A549 (cell line): ENCODE measurements around the gene PHACTR4. TPM values are rescaled to one million over a fixed set of nuclear protein-coding genes. Genes with fewer than 3 reads are reported as not detected.

Source experiments
- ATAC-seq, 2 experiments: fragments of 200-7000 bp in 1 of 2; fragments of >200 bp in 1 of 2; cut with Nextera tagmentation in 1 of 2; cut with Tn5 transposase in 1 of 2; 3 replicates each; pipeline versions ENCODE4 v1.8.0 to v1.9.1; 2018 to 2020; ENCODE audit warnings: mild to moderate bottlenecking in 1 of 2, moderate library complexity in 1 of 2
- CTCF ChIA-PET: fragments of 300-600 bp; sonication (Branson Sonifier 250); formaldehyde crosslinking; extraction: SDS; loops from one replicate; lab custom pipeline; 2021; ENCODE audit warnings: antibody characterized with exemption, inconsistent platforms; lab: Yijun Ruan, JAX
- POLR2A ChIA-PET: fragments of 350-600 bp; formaldehyde crosslinking; extraction: SDS; loops from one replicate; lab custom pipeline; 2021; ENCODE audit warnings: antibody characterized with exemption, inconsistent platforms; lab: Yijun Ruan, JAX
- DNase-seq, 2 experiments: peaks; one replicate each; pipeline versions ENCODE4 v3.0.0 to v3.0.0-alpha.2; 2011 to 2016; ENCODE audit warnings: low read depth in 1 of 2, low spot score in 1 of 2
- FAIRE-seq: peaks from 2 replicates; lab custom pipeline; 2011; peaks lifted over from hg19 to GRCh38; lab: Jason Lieb, UNC
- H3K27ac ChIP-seq, 2 experiments: fragments of >200 bp; sonication (Bioruptor Twin); formaldehyde crosslinking; 3 replicates each; pipeline ENCODE4 v1.5.1; 2016 to 2017
- H3K4me1 ChIP-seq: fragments of >200 bp; sonication (Bioruptor Twin); formaldehyde crosslinking; 3 replicates; pipeline ENCODE4 v1.6.1; 2016
- H3K4me2 ChIP-seq: fragments of >200 bp; sonication (Bioruptor Twin); formaldehyde crosslinking; 3 replicates; pipeline ENCODE4 v1.6.1; 2016
- H3K4me3 ChIP-seq: fragments of >200 bp; sonication (Bioruptor Twin); formaldehyde crosslinking; 3 replicates; pipeline ENCODE4 v1.5.1; 2016
- H3K9me3 ChIP-seq: fragments of >200 bp; sonication (Bioruptor Twin); formaldehyde crosslinking; 3 replicates; pipeline ENCODE4 v1.6.1; 2016
- BCL3 ChIP-seq: fragments of >200 bp; sonication (Bioruptor Twin); formaldehyde crosslinking; IDR thresholded peaks from 3 replicates; pipeline ENCODE4 v1.6.1; 2016
- CBX2 ChIP-seq: fragments of 200-600 bp; sonication (generic); IDR thresholded peaks from 2 replicates; pipeline ENCODE4 v1.6.1; 2016; ENCODE audit warnings: low read depth, mild to moderate bottlenecking, borderline replicate concordance
- CBX8 ChIP-seq: fragments of 200-600 bp; sonication (generic); IDR thresholded peaks from 2 replicates; pipeline ENCODE4 v1.6.1; 2016
- CEBPB ChIP-seq, 2 experiments: fragments of >200 bp in 1 of 2; sonication (Bioruptor Twin) in 1 of 2; formaldehyde crosslinking in 1 of 2; IDR thresholded peaks; 2 replicates each; pipeline ENCODE4 v1.6.1; 2012 to 2016
- CHD4 ChIP-seq: fragments of 200-600 bp; sonication (generic); IDR thresholded peaks from 2 replicates; pipeline ENCODE4 v1.6.1; 2016; ENCODE audit warnings: antibody characterized with exemption, mild to moderate bottlenecking, borderline replicate concordance
- EHF ChIP-seq: fragments of 250-450 bp; sonication (Bioruptor Pico); IDR thresholded peaks from 2 replicates; pipeline ENCODE4 v1.5.0; 2020; ENCODE audit warnings: mild to moderate bottlenecking
- ESRRA ChIP-seq: fragments of 150-350 bp; IDR thresholded peaks from 2 replicates; pipeline ENCODE4 v1.6.1; 2014; ENCODE audit warnings: mild to moderate bottlenecking, low read length, borderline replicate concordance
- FOSL2 ChIP-seq, 2 experiments: fragments of 450-650 bp in 1 of 2; fragments of >200 bp in 1 of 2; sonication (Bioruptor Twin) in 1 of 2; formaldehyde crosslinking; IDR thresholded peaks; 2 replicates each; pipeline versions ENCODE4 v1.5.0 to v1.6.1; 2016 to 2020; ENCODE audit warnings: mild to moderate bottlenecking in 1 of 2, moderate library complexity in 1 of 2
- GATA3 ChIP-seq: IDR thresholded peaks from 2 replicates; pipeline ENCODE4 v1.6.1; 2012; ENCODE audit warnings: borderline replicate concordance
- HMGXB4 ChIP-seq: fragments of 250-450 bp; sonication (Bioruptor Pico); IDR thresholded peaks from 2 replicates; pipeline ENCODE4 v1.5.0; 2021; ENCODE audit warnings: mild to moderate bottlenecking, moderate library complexity, borderline replicate concordance
- JUN ChIP-seq, 2 experiments: fragments of >200 bp; sonication (Bioruptor Twin); formaldehyde crosslinking; IDR thresholded peaks; 2 replicates in 1 of 2; 3 replicates in 1 of 2; pipeline ENCODE4 v1.6.1; 2016 to 2017
- JUNB ChIP-seq: fragments of >200 bp; sonication (Bioruptor Twin); formaldehyde crosslinking; IDR thresholded peaks from 2 replicates; pipeline ENCODE4 v1.6.1; 2016
- KDM1A ChIP-seq: fragments of 200-600 bp; sonication (generic); IDR thresholded peaks from 2 replicates; pipeline ENCODE4 v1.6.1; 2016; ENCODE audit warnings: low read depth, mild to moderate bottlenecking
- MYC ChIP-seq: IDR thresholded peaks from 2 replicates; pipeline ENCODE4 v1.6.1; 2012; ENCODE audit warnings: mild to moderate bottlenecking, inconsistent platforms, low read length, improper control_type of control experiment, borderline replicate concordance
- NR3C1 ChIP-seq: fragments of >200 bp; sonication (Bioruptor Twin); formaldehyde crosslinking; IDR thresholded peaks from 3 replicates; pipeline ENCODE4 v1.6.1; 2017
- PHF8 ChIP-seq: fragments of 200-600 bp; sonication (generic); IDR thresholded peaks from 2 replicates; pipeline ENCODE4 v1.6.1; 2016; ENCODE audit warnings: low read depth, mild to moderate bottlenecking, antibody characterized with exemption, moderate library complexity, borderline replicate concordance
- RFX5 ChIP-seq: fragments of 450-650 bp; IDR thresholded peaks from 2 replicates; pipeline ENCODE4 v1.7.1; 2014; ENCODE audit warnings: antibody characterized with exemption, mild to moderate bottlenecking, moderate library complexity
- RNF2 ChIP-seq: fragments of 200-600 bp; sonication (generic); IDR thresholded peaks from 2 replicates; pipeline ENCODE4 v1.6.1; 2016; ENCODE audit warnings: low read depth, mild to moderate bottlenecking, antibody characterized with exemption, moderate library complexity, borderline replicate concordance
- SMC3 ChIP-seq: fragments of >200 bp; sonication (Bioruptor Twin); formaldehyde crosslinking; IDR thresholded peaks from 3 replicates; pipeline ENCODE4 v1.6.1; 2018; ENCODE audit warnings: inconsistent platforms
- ZC3H11A ChIP-seq: fragments of 450-650 bp; IDR thresholded peaks from 2 replicates; pipeline ENCODE4 v1.6.1; 2014; ENCODE audit warnings: antibody characterized with exemption, mild to moderate bottlenecking
- WGBS: methylation state at CpG from one replicate; pipeline ENCODE4 v1.1.6; 2017; ENCODE audit errors: missing lambda C conversion rate; 5-methylcytosine and 5-hydroxymethylcytosine counted together
- polyA plus RNA-seq, 4 experiments: library from polyadenylated mRNA; depleted of rRNA in 3 of 4; stranded (reverse); fragments of >200 nt; fragmentation: RNase III in 1 of 4; extraction: RNeasy Plus Mini Kit Qiagen cat#74134 plus additional on column Dnase treatment in 1 of 4; gene quantifications; 2 replicates in 3 of 4; 3 replicates in 1 of 4; pipeline ENCODE4 v1.2.3, GENCODE V29; 2011 to 2017
- TF ChIP-seq, protein P1 (sequence below): IDR thresholded peaks from 2 replicates; pipeline ENCODE4 v1.6.1; 2012
- TF ChIP-seq, protein P2 (sequence below): fragments of 250-450 bp; sonication (Bioruptor Pico); IDR thresholded peaks from 2 replicates; pipeline ENCODE4 v1.5.0; 2020; ENCODE audit warnings: low read depth, mild to moderate bottlenecking, moderate library complexity

Gene PHACTR4
- polyA plus RNA-seq, 2 of the 4 experiments (the other 2 are of a cell fraction): 17.4 to 25.0 TPM

GRCh38 chr1:28441674-28442073 lies 72.1 kb downstream of the PHACTR4 start:
- TF ChIP-seq BCL3 (no peak), JUNB (no peak), EHF (no peak), HMGXB4 (no peak), ZC3H11A (no peak), CBX8 (no peak), PHF8 (no peak), MYC (no peak), GATA3 (no peak), RNF2 (no peak), CBX2 (no peak), JUN (IDR thresholded peaks at IDR 0.05) (no peak), FOSL2 (IDR thresholded peaks at IDR 0.05) (no peak), FOSL2 (CRISPR knock-in tag; IDR thresholded peaks at IDR 0.05) (no peak), CEBPB (IDR thresholded peaks at IDR 0.05) (no peak), RFX5 (no peak), KDM1A (no peak), NR3C1 (no peak)
- TF ChIP-seq, protein P1, sequence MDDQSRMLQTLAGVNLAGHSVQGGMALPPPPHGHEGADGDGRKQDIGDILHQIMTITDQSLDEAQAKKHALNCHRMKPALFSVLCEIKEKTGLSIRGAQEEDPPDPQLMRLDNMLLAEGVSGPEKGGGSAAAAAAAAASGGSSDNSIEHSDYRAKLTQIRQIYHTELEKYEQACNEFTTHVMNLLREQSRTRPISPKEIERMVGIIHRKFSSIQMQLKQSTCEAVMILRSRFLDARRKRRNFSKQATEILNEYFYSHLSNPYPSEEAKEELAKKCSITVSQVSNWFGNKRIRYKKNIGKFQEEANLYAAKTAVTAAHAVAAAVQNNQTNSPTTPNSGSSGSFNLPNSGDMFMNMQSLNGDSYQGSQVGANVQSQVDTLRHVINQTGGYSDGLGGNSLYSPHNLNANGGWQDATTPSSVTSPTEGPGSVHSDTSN: no peak
- TF ChIP-seq, protein P2, sequence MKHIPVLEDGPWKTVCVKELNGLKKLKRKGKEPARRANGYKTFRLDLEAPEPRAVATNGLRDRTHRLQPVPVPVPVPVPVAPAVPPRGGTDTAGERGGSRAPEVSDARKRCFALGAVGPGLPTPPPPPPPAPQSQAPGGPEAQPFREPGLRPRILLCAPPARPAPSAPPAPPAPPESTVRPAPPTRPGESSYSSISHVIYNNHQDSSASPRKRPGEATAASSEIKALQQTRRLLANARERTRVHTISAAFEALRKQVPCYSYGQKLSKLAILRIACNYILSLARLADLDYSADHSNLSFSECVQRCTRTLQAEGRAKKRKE (CRISPR knock-in tag): no peak
- TF ChIP-seq, all 56 proteins: peak for 0
- no peak overlapping the region for H3K4me2 ChIP-seq
- FAIRE-seq (no peak), ATAC-seq (no peak), DNase-seq (no peak)
- no peaks in the 10 kb centered on the region for H3K9me3 ChIP-seq
- peaks cover 37% of the 10 kb centered on the region for H3K4me1 ChIP-seq
- CTCF ChIA-PET: no interaction called here
- no peak overlapping the region for H3K4me3 ChIP-seq
- H3K27ac ChIP-seq: 0 out of 6 replicates have a peak overlapping the region, but pooled peaks of 1 of the 2 experiments have one; percentile 28
- POLR2A ChIA-PET: no interaction called here
- WGBS: 89% methylated on average over 4 of the region's 4 CpGs

DNA sequence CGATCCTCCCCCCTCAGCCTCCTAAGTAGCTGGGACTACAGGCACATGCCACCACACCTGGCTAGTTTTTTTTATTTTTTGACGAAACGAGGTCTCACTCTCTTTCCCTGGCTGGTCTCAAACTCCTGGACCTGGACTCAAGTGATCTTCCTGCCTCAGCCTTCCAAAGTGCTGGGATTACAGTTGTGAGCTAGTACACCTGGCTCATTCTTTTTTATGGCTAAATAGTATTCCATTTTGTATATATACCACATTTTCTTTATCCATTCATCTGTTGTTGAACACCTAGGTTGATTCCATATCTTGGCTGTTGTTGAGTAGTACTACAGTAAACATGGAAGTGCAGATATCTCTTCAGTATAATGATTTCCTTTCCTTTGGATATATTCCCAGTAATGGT lies 74.0 kb downstream of the PHACTR4 start:
- CTCF ChIA-PET: no interaction called here
- Histone ChIP-seq H3K4me3 (no peak overlapping the region), H3K4me2 (no peak overlapping the region), H3K9me3 (no peaks in the 10 kb centered on the region), H3K4me1 (peaks cover 21% of the 10 kb centered on the region), H3K27ac (no peak overlapping the region)
- no peak for FAIRE-seq
- TF ChIP-seq RNF2 (no peak), CHD4 (no peak), SMC3 (no peak), HMGXB4 (no peak), ESRRA (no peak), CBX2 (no peak), NR3C1 (no peak)
- ATAC-seq: no peak
- 88% methylated on average over 3 of the region's 3 CpGs for WGBS
- POLR2A ChIA-PET: no interaction called here
- no peak for DNase-seq
